GM20431 (cell line): Measurements from ENCODE around the gene MIPEP.

ENCODE experiments used
- in situ Hi-C: fragments of 300-500 bp; cut with MseI, MboI; formaldehyde crosslinking; loops from one replicate; pipeline ENCODE4 v1.15.0; 2020; ENCODE audit warnings: low sequenced_read_pairs; ENCODE audit not compliant: unreplicated experiment

Gene MIPEP

GRCh38 chr13:23859455-23859854, 29.7 kb downstream of the MIPEP start:
- in situ Hi-C loops, result loop anchor here (25.0 kb wide), 1 partner anchor 272 kb away; no protein-coding TSS in a partner anchor

- in situ Hi-C loops, result loop anchor here (25.0 kb wide), 1 partner anchor 271 kb away; no protein-coding TSS in a partner anchor
These were observed 30.7 kb downstream of the MIPEP start for GRCh38 chr13:23858546-23858945.

GRCh38 chr13:23856008-23856750, 33.0 kb downstream of the MIPEP start:
- in situ Hi-C loops, result loop anchor here (25.0 kb wide), 1 partner anchor 269 kb away; no protein-coding TSS in a partner anchor

- in situ Hi-C loops, result loop anchor here (25.0 kb wide), 1 partner anchor 268 kb away; no protein-coding TSS in a partner anchor
These were observed 33.8 kb downstream of the MIPEP start for GRCh38 chr13:23855360-23855759.

GRCh38 chr13:23852351-23852750, 36.8 kb downstream of the MIPEP start:
- in situ Hi-C loops, result loop anchor here (25.0 kb wide), 1 partner anchor 265 kb away; no protein-coding TSS in a partner anchor

GRCh38 chr13:23851106-23851505, 38.1 kb downstream of the MIPEP start:
- in situ Hi-C loops, result loop anchor here (25.0 kb wide), 1 partner anchor 264 kb away; no protein-coding TSS in a partner anchor

GRCh38 chr13:23850134-23850533, 39.1 kb downstream of the MIPEP start:
- in situ Hi-C loops, result loop anchor here (25.0 kb wide), 1 partner anchor 263 kb away; no protein-coding TSS in a partner anchor

GRCh38 chr13:23849670-23850069, 39.5 kb downstream of the MIPEP start:
- in situ Hi-C loops, result loop anchor here (25.0 kb wide), 1 partner anchor 262 kb away; no protein-coding TSS in a partner anchor

GRCh38 chr13:23848646-23849141, 40.5 kb downstream of the MIPEP start:
- in situ Hi-C loops, result no loop called here

- in situ Hi-C loops, result no loop called here
These were observed 41.2 kb downstream of the MIPEP start for GRCh38 chr13:23848019-23848418.

GRCh38 chr13:23847497-23847896, 41.7 kb downstream of the MIPEP start:
- in situ Hi-C loops, result no loop called here

- in situ Hi-C loops, result no loop called here
These were observed 44.0 kb downstream of the MIPEP start for GRCh38 chr13:23845105-23845725.

GRCh38 chr13:23844132-23844531, 45.1 kb downstream of the MIPEP start:
- in situ Hi-C loops, result no loop called here

GRCh38 chr13:23843436-23843835, 45.8 kb downstream of the MIPEP start:
- in situ Hi-C loops, result no loop called here

GRCh38 chr13:23842406-23842805, 46.8 kb downstream of the MIPEP start:
- in situ Hi-C loops, result no loop called here

- in situ Hi-C loops, result no loop called here
These were observed 55.2 kb downstream of the MIPEP start for GRCh38 chr13:23833733-23834611.

- in situ Hi-C loops, result no loop called here
These were observed 60.3 kb downstream of the MIPEP start for GRCh38 chr13:23828866-23829265.

- in situ Hi-C loops, result no loop called here
These were observed 61.1 kb downstream of the MIPEP start for GRCh38 chr13:23828086-23828485.

GRCh38 chr13:23825179-23825578, 64.0 kb downstream of the MIPEP start:
- in situ Hi-C loops, result no loop called here

GRCh38 chr13:23824371-23824770, 64.8 kb downstream of the MIPEP start:
- in situ Hi-C loops, result no loop called here
